Sigmoid colon (tissue), 7 donors: ENCODE results near the gene MYPN. TPM values are rescaled to one million over a fixed set of nuclear protein-coding genes. Genes with fewer than 3 reads are reported as not detected.

ENCODE experiments used
- DNase-seq: peaks from one replicate; pipeline ENCODE4 v3.0.0-alpha.2; 2019
- H3K27ac ChIP-seq, 4 donors: fragments of 200-600 bp; sonication (generic); one replicate each; pipeline ENCODE4 v1.5.1; 2016 to 2019; ENCODE audit warnings: mild to moderate bottlenecking in 1 of 4
- H3K27me3 ChIP-seq, 3 donors: fragments of 200-600 bp; sonication (generic); one replicate each; pipeline ENCODE4 v1.5.1; 2019; ENCODE audit warnings: mild to moderate bottlenecking in 1 of 3
- H3K36me3 ChIP-seq, 4 donors: fragments of 200-600 bp; sonication (generic); one replicate each; pipeline ENCODE4 v1.5.1; 2016 to 2019
- H3K4me1 ChIP-seq, 4 donors: fragments of 200-600 bp; sonication (generic); one replicate each; pipeline ENCODE4 v1.5.1; 2017 to 2019
- H3K4me3 ChIP-seq, 4 donors: fragments of 200-600 bp; sonication (generic); one replicate each; pipeline ENCODE4 v1.5.1; 2017 to 2019; ENCODE audit warnings: mild to moderate bottlenecking in 2 of 4, moderate library complexity in 1 of 4
- H3K9me3 ChIP-seq, 4 donors: fragments of 200-600 bp in 3 of 4; sonication (generic) in 3 of 4; one replicate each; pipeline versions ENCODE4 v1.5.1 to v1.6.1; 2013 to 2019
- EP300 ChIP-seq, 4 donors: sonication (generic); formaldehyde crosslinking; IDR thresholded peaks; one replicate each; pipeline ENCODE4 v1.6.1; 2017; ENCODE audit warnings: antibody characterized with exemption in 4 of 4
- POLR2A ChIP-seq, 2 donors: fragments of 450-650 bp; IDR thresholded peaks; one replicate each; pipeline ENCODE4 v1.6.1; 2016; ENCODE audit warnings: antibody characterized with exemption in 2 of 2, mild to moderate bottlenecking in 2 of 2, moderate library complexity in 2 of 2
- POLR2AphosphoS5 ChIP-seq, 4 donors: sonication (generic); formaldehyde crosslinking; IDR thresholded peaks; one replicate each; pipeline ENCODE4 v1.6.1; 2017; ENCODE audit warnings: antibody characterized with exemption in 4 of 4
- WGBS, 2 donors: extraction: QIAGEN DNeasy Blood & Tissue Kit; methylation state at CpG; one replicate each; pipeline ENCODE4 v1.1.7; 2013; 5-methylcytosine and 5-hydroxymethylcytosine counted together
- intact Hi-C: fragments of 100-400 bp; cut with DNase I; formaldehyde crosslinking; loops from one replicate; pipeline ENCODE4 v1.15.1; 2023
- polyA plus RNA-seq, 3 donors: library from polyadenylated mRNA; stranded (reverse); fragments of 200-250 nt; gene quantifications; one replicate each; pipeline ENCODE4 v1.2.3, GENCODE V29; 2013
- total RNA-seq, 4 donors: library from RNA; depleted of rRNA; stranded (reverse); fragments of >200 nt; gene quantifications; one replicate each; pipeline ENCODE4 v1.1.0, GENCODE V29; 2016
- TF ChIP-seq, protein P1 (sequence below), 4 experiments: fragments of 450-650 bp in 3 of 4; fragments of 200-600 bp in 1 of 4; IDR thresholded peaks; one replicate each; pipeline ENCODE4 v1.5.1; 2016 to 2019; ENCODE audit warnings: antibody characterized with exemption in 4 of 4, mild to moderate bottlenecking in 3 of 4, moderate library complexity in 2 of 4
- donor health status: healthy with polysubstance abuse.
- donor health status: Bipolar disorder and iron deficiency.
- donor health status: healthy.

MYPN gene
- total and polyA plus RNA-seq, 7 donors = 0.23 to 1.6 (median 0.60) TPM; not detected in 4

DNA sequence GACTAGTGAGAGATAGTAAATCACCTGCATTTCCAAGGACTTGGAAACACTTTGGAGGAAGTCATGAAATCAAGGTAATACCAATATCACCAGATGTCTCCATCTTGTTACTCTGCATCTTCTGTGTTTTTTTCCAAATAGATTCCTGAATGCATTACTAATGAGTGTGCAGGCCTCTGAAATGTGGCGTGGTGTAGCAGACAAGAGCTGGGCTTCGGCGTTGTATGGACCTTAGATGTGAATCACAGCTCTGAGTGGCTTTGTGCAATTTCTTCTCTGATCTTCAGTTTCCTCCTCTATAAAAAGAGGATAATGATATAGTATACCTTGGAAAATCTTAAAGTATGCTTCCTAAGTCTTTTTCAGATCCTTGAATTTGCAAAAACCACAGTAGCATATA is 9.6 kb upstream of the MYPN start:
- no peak for DNase-seq
- no peaks in the 10 kb centered on the region for H3K9me3 ChIP-seq
- intact Hi-C loops = no loop called here
- no peak overlapping the region for H3K27ac ChIP-seq
- H3K27me3 ChIP-seq = no peaks in the 10 kb centered on the region
- no peaks in the 10 kb centered on the region for H3K36me3 ChIP-seq
- WGBS, 2 donors = 96 to 98% methylated on average over 3 of the region's 3 CpGs
- H3K4me1 ChIP-seq = peaks cover 0 to 14% (median 3%) of the 10 kb centered on the region in 4 donors
- no peak overlapping the region for H3K4me3 ChIP-seq
- no peak for TF ChIP-seq EP300 (IDR thresholded peaks at IDR 0.05)
- TF ChIP-seq, protein P1, sequence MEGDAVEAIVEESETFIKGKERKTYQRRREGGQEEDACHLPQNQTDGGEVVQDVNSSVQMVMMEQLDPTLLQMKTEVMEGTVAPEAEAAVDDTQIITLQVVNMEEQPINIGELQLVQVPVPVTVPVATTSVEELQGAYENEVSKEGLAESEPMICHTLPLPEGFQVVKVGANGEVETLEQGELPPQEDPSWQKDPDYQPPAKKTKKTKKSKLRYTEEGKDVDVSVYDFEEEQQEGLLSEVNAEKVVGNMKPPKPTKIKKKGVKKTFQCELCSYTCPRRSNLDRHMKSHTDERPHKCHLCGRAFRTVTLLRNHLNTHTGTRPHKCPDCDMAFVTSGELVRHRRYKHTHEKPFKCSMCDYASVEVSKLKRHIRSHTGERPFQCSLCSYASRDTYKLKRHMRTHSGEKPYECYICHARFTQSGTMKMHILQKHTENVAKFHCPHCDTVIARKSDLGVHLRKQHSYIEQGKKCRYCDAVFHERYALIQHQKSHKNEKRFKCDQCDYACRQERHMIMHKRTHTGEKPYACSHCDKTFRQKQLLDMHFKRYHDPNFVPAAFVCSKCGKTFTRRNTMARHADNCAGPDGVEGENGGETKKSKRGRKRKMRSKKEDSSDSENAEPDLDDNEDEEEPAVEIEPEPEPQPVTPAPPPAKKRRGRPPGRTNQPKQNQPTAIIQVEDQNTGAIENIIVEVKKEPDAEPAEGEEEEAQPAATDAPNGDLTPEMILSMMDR (IDR thresholded peaks at IDR 0.05) = no peak
- TF ChIP-seq POLR2AphosphoS5 (IDR thresholded peaks at IDR 0.05) = no peak

DNA sequence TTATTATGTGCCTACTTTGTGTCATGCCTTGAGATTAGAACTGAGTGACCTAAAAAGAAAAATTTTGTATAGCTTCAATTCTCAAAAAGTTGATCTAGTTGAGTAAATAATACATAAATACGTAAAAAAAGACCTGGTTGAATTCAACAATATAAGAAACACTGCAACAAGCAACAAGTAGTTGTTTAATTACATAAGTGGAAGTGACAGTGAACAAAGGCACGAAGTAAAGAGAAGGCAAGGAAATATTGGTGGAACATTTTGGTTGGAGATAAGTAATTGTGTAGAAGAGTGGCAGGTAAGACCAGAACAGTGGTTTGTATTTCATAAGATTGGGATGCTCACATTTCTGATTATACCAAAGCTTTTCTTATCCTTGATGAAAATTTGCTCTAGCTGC is 8.2 kb upstream of the MYPN start:
- H3K27ac ChIP-seq = no peak overlapping the region
- peaks cover 0 to 7% (median 3%) of the 10 kb centered on the region in 4 donors for H3K4me1 ChIP-seq
- no peaks in the 10 kb centered on the region for H3K36me3 ChIP-seq
- no peaks in the 10 kb centered on the region for H3K27me3 ChIP-seq
- no peak overlapping the region for H3K4me3 ChIP-seq
- intact Hi-C loops = no loop called here
- WGBS, 2 donors = 90 to 93% methylated on average over 2 of the region's 2 CpGs
- TF ChIP-seq, protein P1 (IDR thresholded peaks at IDR 0.05) = no peak
- no peak for TF ChIP-seq POLR2AphosphoS5 (IDR thresholded peaks at IDR 0.05)
- no peak for TF ChIP-seq EP300 (IDR thresholded peaks at IDR 0.05)
- no peak for TF ChIP-seq POLR2A (IDR thresholded peaks at IDR 0.05)
- no peak for DNase-seq
- no peaks in the 10 kb centered on the region for H3K9me3 ChIP-seq

DNA sequence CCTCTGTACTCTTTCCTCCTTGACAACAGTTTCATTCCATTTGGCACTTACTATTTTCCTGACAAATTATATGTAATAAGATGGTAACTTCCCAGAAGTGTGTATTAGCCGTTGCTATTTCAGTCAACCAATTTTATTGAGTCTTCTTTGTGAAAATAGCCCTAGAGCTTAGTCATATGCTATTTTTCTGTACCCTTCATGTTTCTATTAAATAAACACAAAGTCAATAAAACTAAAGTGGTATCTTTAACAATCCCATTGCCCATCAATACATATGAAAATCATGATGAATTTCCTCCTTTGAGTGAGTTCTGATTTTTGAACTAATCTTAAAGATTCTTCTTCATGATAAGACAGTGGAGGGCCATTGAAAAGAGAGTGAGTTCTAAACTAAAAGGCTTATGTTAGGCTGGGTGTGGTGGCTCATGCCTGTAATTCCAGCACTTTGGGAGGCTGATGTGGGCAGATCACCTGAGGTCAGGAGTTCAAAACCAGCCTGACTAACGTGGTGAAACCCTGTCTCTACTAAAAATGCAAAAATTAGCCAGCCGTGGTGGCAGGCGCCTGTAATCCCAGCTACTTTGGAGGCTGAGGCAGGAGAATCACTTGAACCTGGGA is 5.9 kb upstream of the MYPN start:
- intact Hi-C loops = no loop called here
- Histone ChIP-seq H3K36me3 (no peaks in the 10 kb centered on the region), H3K27ac (no peak overlapping the region), H3K9me3 (no peaks in the 10 kb centered on the region), H3K27me3 (no peaks in the 10 kb centered on the region), H3K4me1 (no peaks in the 10 kb centered on the region), H3K4me3 (no peak overlapping the region)
- TF ChIP-seq, protein P1 (IDR thresholded peaks at IDR 0.05) = no peak
- TF ChIP-seq EP300 (IDR thresholded peaks at IDR 0.05) (no peak), POLR2A (IDR thresholded peaks at IDR 0.05) (no peak), POLR2AphosphoS5 (IDR thresholded peaks at IDR 0.05) (no peak)
- no peak for DNase-seq
- WGBS, 2 donors = 77 to 84% methylated on average over 4 of the region's 4 CpGs

DNA sequence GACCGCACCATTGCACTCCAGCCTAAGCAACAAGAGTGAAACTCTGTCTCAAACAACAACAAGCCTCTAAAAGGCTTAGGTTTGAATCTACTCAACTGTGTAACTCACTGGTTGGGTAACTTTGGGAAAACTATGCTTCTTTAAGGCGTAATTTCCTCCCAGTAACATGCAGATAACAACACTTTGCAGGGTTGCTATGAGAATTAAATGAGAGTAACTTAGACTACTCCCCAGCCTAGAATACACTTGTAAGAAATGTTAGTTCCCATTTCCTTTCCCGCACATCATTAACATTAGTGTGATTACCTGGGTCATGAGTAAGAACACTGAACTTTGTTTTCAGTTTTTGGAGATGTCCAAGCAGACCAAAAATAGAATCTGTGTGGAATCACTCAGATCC is 5.4 kb upstream of the MYPN start:
- Histone ChIP-seq H3K4me1 (no peaks in the 10 kb centered on the region), H3K9me3 (no peaks in the 10 kb centered on the region), H3K36me3 (no peaks in the 10 kb centered on the region), H3K4me3 (no peak overlapping the region), H3K27ac (no peak overlapping the region), H3K27me3 (no peaks in the 10 kb centered on the region)
- intact Hi-C loops = no loop called here
- WGBS, 2 donors = 95 to 96% methylated on average over 3 of the region's 3 CpGs
- TF ChIP-seq, protein P1 (IDR thresholded peaks at IDR 0.05) = no peak
- no peak for TF ChIP-seq POLR2AphosphoS5 (IDR thresholded peaks at IDR 0.05)
- TF ChIP-seq POLR2A (IDR thresholded peaks at IDR 0.05) = no peak
- no peak for TF ChIP-seq EP300 (IDR thresholded peaks at IDR 0.05)
- no peak for DNase-seq

DNA sequence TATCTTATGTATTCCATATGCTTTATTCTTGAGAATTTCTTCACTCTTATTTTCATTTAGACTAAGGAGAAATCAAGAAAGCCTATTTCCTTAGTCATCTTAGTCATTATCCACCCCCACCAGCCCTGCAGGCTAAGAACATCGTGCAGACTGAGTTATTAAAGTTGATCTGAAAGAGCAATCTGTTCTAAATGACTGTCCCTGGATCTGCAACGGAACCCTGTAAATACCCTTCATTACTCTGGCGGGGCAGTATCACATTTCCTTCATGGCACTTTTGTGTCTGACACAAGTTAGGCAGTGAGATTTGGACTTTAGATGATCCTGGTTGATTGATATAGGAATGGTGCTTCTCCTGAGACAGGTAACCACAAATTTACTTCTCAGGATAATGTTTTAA is 3.5 kb upstream of the MYPN start:
- H3K4me1 ChIP-seq = peaks cover 0 to 10% (median 5%) of the 10 kb centered on the region in 4 donors
- 65 to 76% methylated on average over 3 of the region's 3 CpGs for WGBS, 2 donors
- no peak overlapping the region for H3K27ac ChIP-seq
- H3K4me3 ChIP-seq = no peak overlapping the region
- H3K36me3 ChIP-seq = no peaks in the 10 kb centered on the region
- intact Hi-C loops = no loop called here
- TF ChIP-seq POLR2AphosphoS5 (IDR thresholded peaks at IDR 0.05) (no peak), POLR2A (IDR thresholded peaks at IDR 0.05) (no peak), EP300 (IDR thresholded peaks at IDR 0.05) (no peak)
- TF ChIP-seq, protein P1 (IDR thresholded peaks at IDR 0.05) = no peak
- DNase-seq = no peak
- no peaks in the 10 kb centered on the region for H3K9me3 ChIP-seq
- no peaks in the 10 kb centered on the region for H3K27me3 ChIP-seq
